Stimulated activated CD4-positive, alpha-beta T cell treated with anti-CD3 and anti-CD28 coated beads, Interleukin-12 subunit alpha, Interleukin-12 subunit beta, amount 100 ng/mL, for 24 hours (primary cell): ENCODE results near the gene SV2C.

Experiments
- DNase-seq, 2 experiments: peaks; one replicate each; pipeline ENCODE4 v3.0.0-alpha.2; 2020; ENCODE audit warnings: low read depth in 2 of 2

Gene SV2C

GRCh38 chr5:76256116-76256889 lies 173.1 kb downstream of the SV2C start:
- DNase-seq, result peak; percentile 14 to 37

- DNase-seq, result no peak
Observed at GRCh38 chr5:76257225-76257833, 174.1 kb downstream of the SV2C start.

- DNase-seq, result no peak
Observed at GRCh38 chr5:76257897-76258296, 174.7 kb downstream of the SV2C start.

GRCh38 chr5:76264681-76265080 lies 181.5 kb downstream of the SV2C start:
- DNase-seq, result no peak

GRCh38 chr5:76269259-76269931 lies 186.2 kb downstream of the SV2C start:
- peak in 1 of 2 experiments; percentile 7 for DNase-seq

DNA sequence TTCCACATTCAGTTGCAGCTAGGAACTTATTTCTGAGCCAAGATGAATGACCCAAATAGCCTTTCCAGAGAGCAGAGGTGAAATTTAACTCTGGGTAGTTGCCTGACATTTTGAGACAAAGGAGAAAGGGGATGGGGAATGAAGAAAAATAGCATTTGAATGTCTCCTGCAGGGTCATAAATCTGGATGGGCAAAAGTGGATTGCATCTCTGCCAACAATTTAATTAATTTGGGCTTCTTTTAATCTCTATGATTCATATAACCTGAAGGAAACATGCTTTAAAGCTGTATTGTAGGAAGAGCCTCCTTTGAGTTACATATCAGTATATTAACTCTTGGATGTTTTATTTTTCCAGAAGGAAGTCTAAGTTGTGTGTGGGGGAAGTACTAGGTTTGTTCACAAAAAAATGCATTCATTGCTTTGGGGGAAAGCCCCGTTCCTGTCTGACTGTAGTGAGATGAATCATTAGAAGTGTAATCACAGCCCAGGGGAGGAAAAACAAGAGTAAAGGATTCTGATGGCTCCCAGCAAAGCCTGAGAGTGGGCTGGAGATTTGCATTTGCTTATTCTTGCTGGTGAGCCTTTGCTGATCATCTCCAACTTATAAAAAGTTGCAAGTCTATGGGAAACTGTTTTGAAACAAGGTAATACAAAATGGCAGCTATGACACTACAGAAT lies 186.9 kb downstream of the SV2C start:
- DNase-seq, result no peak

- DNase-seq, result no peak
Observed at GRCh38 chr5:76271836-76272235, 188.7 kb downstream of the SV2C start.

- no peak for DNase-seq
Observed at GRCh38 chr5:76273206-76273885, 190.2 kb downstream of the SV2C start.

GRCh38 chr5:76274571-76274970 lies 191.4 kb downstream of the SV2C start:
- no peak for DNase-seq

DNA sequence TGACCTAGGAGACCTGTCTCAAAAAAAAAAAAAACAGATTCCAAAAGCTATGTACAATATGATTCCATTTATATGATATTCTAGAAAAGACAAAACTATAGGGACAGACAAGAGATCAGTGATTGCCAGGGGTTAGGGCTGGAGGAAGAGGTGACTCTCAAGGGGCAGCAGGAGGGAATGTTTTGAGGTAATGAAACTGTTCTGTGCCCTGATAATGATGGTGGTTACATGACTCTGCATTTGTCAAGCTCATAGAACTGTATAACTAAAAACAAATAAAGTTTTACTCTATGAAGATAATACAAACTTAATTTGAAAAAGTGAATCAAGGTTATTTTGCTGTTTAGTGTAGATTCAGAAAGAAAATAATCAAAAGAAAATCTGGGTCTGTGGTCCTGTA lies 194.6 kb downstream of the SV2C start:
- DNase-seq, result no peak

DNA sequence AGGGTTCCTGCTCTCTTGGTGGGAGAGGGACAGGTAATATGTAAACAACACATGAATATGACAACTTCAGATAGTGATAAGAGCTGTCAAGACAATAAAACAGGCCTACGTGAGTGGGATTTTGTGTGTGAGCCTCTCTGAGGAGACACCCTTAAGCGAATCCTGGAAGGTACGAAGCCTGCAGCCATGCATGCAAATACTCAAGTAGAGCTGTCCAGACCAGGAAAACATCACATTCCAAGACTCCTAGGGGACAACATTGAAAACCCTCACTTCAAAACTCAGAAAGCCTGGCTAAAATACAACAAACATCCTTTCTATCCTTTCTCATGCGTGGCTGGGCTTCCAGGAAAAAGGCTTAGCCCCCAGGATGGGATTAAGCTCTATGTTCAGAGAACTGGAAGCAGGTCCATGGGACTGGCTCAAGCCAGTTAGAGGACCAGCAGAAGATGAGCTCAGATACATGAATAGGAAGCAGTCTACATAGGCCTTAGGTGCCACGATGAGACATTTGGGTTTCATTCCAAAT lies 195.1 kb downstream of the SV2C start:
- no peak for DNase-seq

- no peak for DNase-seq
Observed at GRCh38 chr5:76280494-76280893, 197.3 kb downstream of the SV2C start.

DNA sequence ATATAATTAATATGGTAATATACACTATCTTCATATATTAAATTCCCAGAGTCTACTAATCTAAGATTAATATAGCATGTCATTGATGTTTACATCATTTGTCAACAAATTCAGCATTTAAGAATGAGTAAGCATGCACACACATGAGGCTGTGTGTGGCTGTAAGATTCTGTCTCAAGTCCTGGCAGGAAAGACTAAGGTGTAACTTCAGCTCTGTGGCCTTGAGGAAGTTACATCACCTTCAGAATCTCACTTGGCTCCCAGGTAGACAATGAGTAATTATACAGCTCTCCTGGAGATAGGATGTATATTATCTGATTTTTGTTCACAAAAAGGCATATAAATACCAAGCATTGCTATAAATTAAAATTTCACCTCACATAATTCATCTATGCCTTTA lies 200.5 kb downstream of the SV2C start:
- DNase-seq, result no peak

- DNase-seq, result no peak
Observed at GRCh38 chr5:76289692-76290091, 206.5 kb downstream of the SV2C start.

- DNase-seq, result no peak
Observed at GRCh38 chr5:76290321-76290757, 207.2 kb downstream of the SV2C start.

GRCh38 chr5:76291305-76292077 lies 208.3 kb downstream of the SV2C start:
- no peak for DNase-seq

GRCh38 chr5:76292620-76293322 lies 209.6 kb downstream of the SV2C start:
- no peak for DNase-seq

- no peak for DNase-seq
Observed at GRCh38 chr5:76294573-76294972, 211.4 kb downstream of the SV2C start.

- DNase-seq, result no peak
Observed at GRCh38 chr5:76298852-76299251, 215.7 kb downstream of the SV2C start.

GRCh38 chr5:76299592-76299991 lies 216.4 kb downstream of the SV2C start:
- DNase-seq, result no peak
